SK-N-SH treated with all-trans-retinoic acid at 6 μM for 48 hours (cell line): ENCODE data around the gene MS4A7.

ENCODE experiments used
- ATAC-seq: fragments of 200-7000 bp; cut with Tn5 transposase; 3 replicates; pipeline ENCODE4 v1.9.1; 2020; ENCODE audit warnings: mild to moderate bottlenecking, moderate library complexity
- ARNTL ChIP-seq: fragments of 450-650 bp; formaldehyde crosslinking; IDR thresholded peaks from 2 replicates; pipeline ENCODE4 v1.5.0; 2020; ENCODE audit warnings: low read depth, mild to moderate bottlenecking, moderate library complexity, borderline replicate concordance
- BACH2 ChIP-seq: fragments of 250-450 bp; sonication (Bioruptor Pico); IDR thresholded peaks from 2 replicates; pipeline ENCODE4 v1.9.0; 2021; ENCODE audit warnings: mild to moderate bottlenecking, borderline replicate concordance
- CSDC2 ChIP-seq: fragments of 250-450 bp; sonication (Bioruptor Pico); IDR thresholded peaks from 2 replicates; pipeline ENCODE4 v1.5.0; 2020; ENCODE audit warnings: mild to moderate bottlenecking, moderate library complexity
- ESRRG ChIP-seq: fragments of 250-450 bp; sonication (Bioruptor Pico); IDR thresholded peaks from 2 replicates; pipeline ENCODE4 v1.6.1; 2021; ENCODE audit warnings: mild to moderate bottlenecking
- GLIS3 ChIP-seq: fragments of 250-450 bp; sonication (Bioruptor Pico); IDR thresholded peaks from 2 replicates; pipeline ENCODE4 v1.5.0; 2020; ENCODE audit warnings: mild to moderate bottlenecking, moderate library complexity
- OSR1 ChIP-seq: fragments of 250-450 bp; sonication (Bioruptor Pico); IDR thresholded peaks from 2 replicates; pipeline ENCODE4 v1.8.0; 2022; ENCODE audit warnings: moderate library complexity, mild to moderate bottlenecking, inconsistent platforms
- PPARA ChIP-seq: fragments of 250-450 bp; sonication (Bioruptor Pico); IDR thresholded peaks from 2 replicates; pipeline ENCODE4 v1.5.0; 2020; ENCODE audit warnings: mild to moderate bottlenecking, borderline replicate concordance
- RARB ChIP-seq: fragments of 250-450 bp; sonication (Bioruptor Pico); IDR thresholded peaks from 2 replicates; pipeline ENCODE4 v1.8.0; 2021; ENCODE audit warnings: mild to moderate bottlenecking, moderate library complexity
- SNAI2 ChIP-seq: fragments of 250-450 bp; sonication (Bioruptor Pico); IDR thresholded peaks from 2 replicates; pipeline ENCODE4 v1.5.0; 2020; ENCODE audit warnings: mild to moderate bottlenecking, moderate library complexity
- TCF4 ChIP-seq: fragments of 250-450 bp; sonication (Bioruptor Pico); IDR thresholded peaks from 2 replicates; pipeline ENCODE4 v1.8.0; 2021; ENCODE audit warnings: mild to moderate bottlenecking, moderate library complexity, borderline replicate concordance
- ZC3H10 ChIP-seq: fragments of 250-450 bp; sonication (Bioruptor Pico); IDR thresholded peaks from 2 replicates; pipeline ENCODE4 v1.5.1; 2021; ENCODE audit warnings: mild to moderate bottlenecking, moderate library complexity
- ZFP3 ChIP-seq: fragments of 250-450 bp; sonication (Bioruptor Pico); IDR thresholded peaks from 2 replicates; pipeline ENCODE4 v1.5.0; 2020; ENCODE audit warnings: mild to moderate bottlenecking, moderate library complexity
- ZFP30 ChIP-seq: fragments of 450-650 bp; formaldehyde crosslinking; IDR thresholded peaks from 2 replicates; pipeline ENCODE4 v1.5.0; 2022; ENCODE audit warnings: mild to moderate bottlenecking, moderate library complexity
- ZNF565 ChIP-seq: fragments of 450-650 bp; formaldehyde crosslinking; conservative IDR thresholded peaks from 2 replicates; pipeline ENCODE4 v1.5.0; 2020; ENCODE audit warnings: low read depth, mild to moderate bottlenecking, moderate library complexity
- ZNF70 ChIP-seq: fragments of 450-650 bp; formaldehyde crosslinking; IDR thresholded peaks from 2 replicates; pipeline ENCODE4 v1.5.0; 2020; ENCODE audit warnings: mild to moderate bottlenecking, moderate library complexity
- ZNF8 ChIP-seq: fragments of 450-650 bp; formaldehyde crosslinking; IDR thresholded peaks from 2 replicates; pipeline ENCODE4 v1.5.0; 2020; ENCODE audit warnings: mild to moderate bottlenecking, moderate library complexity
- TF ChIP-seq, protein P1 (sequence below): fragments of 250-450 bp; sonication (Bioruptor Pico); IDR thresholded peaks from 2 replicates; pipeline ENCODE4 v1.8.0; 2021; ENCODE audit warnings: low read depth, mild to moderate bottlenecking, moderate library complexity, borderline replicate concordance
- TF ChIP-seq, protein P2 (sequence below): fragments of 250-450 bp; sonication (Bioruptor Pico); IDR thresholded peaks from 2 replicates; pipeline ENCODE4 v1.5.1; 2020; ENCODE audit warnings: low read depth, mild to moderate bottlenecking, moderate library complexity
- TF ChIP-seq, protein P3 (sequence below): fragments of 250-450 bp; sonication (Bioruptor Pico); IDR thresholded peaks from 2 replicates; pipeline ENCODE4 v1.5.1; 2021; ENCODE audit warnings: mild to moderate bottlenecking, moderate library complexity
- TF ChIP-seq, protein P4 (sequence below): fragments of 250-450 bp; sonication (Bioruptor Pico); IDR thresholded peaks from 2 replicates; pipeline ENCODE4 v1.5.0; 2020; ENCODE audit warnings: mild to moderate bottlenecking, moderate library complexity
- TF ChIP-seq, protein P5 (sequence below): fragments of 250-450 bp; sonication (Bioruptor Pico); IDR thresholded peaks from 2 replicates; pipeline ENCODE4 v1.8.0; 2020; ENCODE audit warnings: mild to moderate bottlenecking, moderate library complexity, borderline replicate concordance

Gene MS4A7

DNA sequence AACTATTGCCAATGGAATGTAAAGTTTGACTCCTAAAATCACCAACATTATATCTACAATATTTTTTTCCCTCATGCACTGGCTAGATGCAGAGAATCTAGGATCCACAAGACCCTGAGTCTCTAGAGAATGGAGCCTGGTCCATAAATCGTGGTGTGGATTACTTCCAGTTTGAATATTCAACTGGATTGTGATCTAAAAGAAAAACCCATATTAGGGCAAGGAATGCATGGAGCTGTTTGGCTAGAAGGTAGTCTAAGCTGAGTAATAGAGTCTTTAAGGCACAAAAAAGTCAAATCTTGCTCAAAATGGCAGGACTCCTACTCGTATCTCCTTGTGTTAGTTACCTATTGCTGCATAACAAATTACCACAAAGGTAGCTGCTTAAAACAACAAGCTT is 41.7 kb downstream of the MS4A7 start:
- TF ChIP-seq ZFP30 (no peak), CSDC2 (CRISPR knock-in tag) (no peak), ZC3H10 (CRISPR knock-in tag) (no peak), PPARA (CRISPR knock-in tag) (no peak), ARNTL (no peak), TCF4 (CRISPR knock-in tag) (no peak), RARB (no peak), GLIS3 (CRISPR knock-in tag) (no peak), OSR1 (CRISPR knock-in tag) (no peak), SNAI2 (CRISPR knock-in tag) (no peak), ZNF70 (CRISPR knock-in tag) (no peak), ZNF8 (no peak), ESRRG (CRISPR knock-in tag) (no peak), BACH2 (no peak)
- TF ChIP-seq, protein P1, sequence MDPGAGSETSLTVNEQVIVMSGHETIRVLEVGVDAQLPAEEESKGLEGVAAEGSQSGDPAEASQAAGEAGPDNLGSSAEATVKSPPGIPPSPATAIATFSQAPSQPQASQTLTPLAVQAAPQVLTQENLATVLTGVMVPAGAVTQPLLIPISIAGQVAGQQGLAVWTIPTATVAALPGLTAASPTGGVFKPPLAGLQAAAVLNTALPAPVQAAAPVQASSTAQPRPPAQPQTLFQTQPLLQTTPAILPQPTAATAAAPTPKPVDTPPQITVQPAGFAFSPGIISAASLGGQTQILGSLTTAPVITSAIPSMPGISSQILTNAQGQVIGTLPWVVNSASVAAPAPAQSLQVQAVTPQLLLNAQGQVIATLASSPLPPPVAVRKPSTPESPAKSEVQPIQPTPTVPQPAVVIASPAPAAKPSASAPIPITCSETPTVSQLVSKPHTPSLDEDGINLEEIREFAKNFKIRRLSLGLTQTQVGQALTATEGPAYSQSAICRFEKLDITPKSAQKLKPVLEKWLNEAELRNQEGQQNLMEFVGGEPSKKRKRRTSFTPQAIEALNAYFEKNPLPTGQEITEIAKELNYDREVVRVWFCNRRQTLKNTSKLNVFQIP = no peak
- TF ChIP-seq, protein P2, sequence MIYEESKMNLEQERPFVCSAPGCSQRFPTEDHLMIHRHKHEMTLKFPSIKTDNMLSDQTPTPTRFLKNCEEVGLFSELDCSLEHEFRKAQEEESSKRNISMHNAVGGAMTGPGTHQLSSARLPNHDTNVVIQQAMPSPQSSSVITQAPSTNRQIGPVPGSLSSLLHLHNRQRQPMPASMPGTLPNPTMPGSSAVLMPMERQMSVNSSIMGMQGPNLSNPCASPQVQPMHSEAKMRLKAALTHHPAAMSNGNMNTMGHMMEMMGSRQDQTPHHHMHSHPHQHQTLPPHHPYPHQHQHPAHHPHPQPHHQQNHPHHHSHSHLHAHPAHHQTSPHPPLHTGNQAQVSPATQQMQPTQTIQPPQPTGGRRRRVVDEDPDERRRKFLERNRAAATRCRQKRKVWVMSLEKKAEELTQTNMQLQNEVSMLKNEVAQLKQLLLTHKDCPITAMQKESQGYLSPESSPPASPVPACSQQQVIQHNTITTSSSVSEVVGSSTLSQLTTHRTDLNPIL (CRISPR knock-in tag) = no peak
- TF ChIP-seq, protein P3, sequence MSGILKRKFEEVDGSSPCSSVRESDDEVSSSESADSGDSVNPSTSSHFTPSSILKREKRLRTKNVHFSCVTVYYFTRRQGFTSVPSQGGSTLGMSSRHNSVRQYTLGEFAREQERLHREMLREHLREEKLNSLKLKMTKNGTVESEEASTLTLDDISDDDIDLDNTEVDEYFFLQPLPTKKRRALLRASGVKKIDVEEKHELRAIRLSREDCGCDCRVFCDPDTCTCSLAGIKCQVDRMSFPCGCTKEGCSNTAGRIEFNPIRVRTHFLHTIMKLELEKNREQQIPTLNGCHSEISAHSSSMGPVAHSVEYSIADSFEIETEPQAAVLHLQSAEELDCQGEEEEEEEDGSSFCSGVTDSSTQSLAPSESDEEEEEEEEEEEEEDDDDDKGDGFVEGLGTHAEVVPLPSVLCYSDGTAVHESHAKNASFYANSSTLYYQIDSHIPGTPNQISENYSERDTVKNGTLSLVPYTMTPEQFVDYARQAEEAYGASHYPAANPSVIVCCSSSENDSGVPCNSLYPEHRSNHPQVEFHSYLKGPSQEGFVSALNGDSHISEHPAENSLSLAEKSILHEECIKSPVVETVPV = no peak
- TF ChIP-seq, all 23 proteins: peak for 0
- ATAC-seq = no peak

DNA sequence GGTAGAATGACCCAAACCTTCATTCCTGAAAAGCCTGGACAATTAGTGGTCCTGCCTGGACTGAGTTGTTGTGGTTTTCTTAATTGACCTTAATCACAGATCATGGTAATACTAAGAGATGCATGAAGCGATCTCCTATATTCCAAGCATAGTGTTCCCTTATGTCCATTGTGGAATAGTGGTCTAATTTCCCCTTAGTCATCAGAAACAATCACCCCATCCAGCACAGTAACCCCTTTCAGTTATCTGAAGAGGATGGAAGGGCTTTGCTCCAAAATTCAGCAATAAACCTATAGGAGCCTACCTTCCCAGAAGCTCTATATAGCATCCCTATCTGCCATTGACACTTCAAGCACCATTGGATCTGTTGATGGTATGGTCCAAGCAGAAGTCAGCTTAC is 44.3 kb downstream of the MS4A7 start:
- TF ChIP-seq BACH2 (no peak), ZNF565 (CRISPR knock-in tag) (no peak), ARNTL (no peak), ZFP3 (CRISPR knock-in tag) (no peak), ZNF8 (no peak), CSDC2 (CRISPR knock-in tag) (no peak), RARB (no peak), ESRRG (CRISPR knock-in tag) (no peak), TCF4 (CRISPR knock-in tag) (no peak), ZFP30 (no peak), OSR1 (CRISPR knock-in tag) (no peak), GLIS3 (CRISPR knock-in tag) (no peak), ZC3H10 (CRISPR knock-in tag) (no peak), SNAI2 (CRISPR knock-in tag) (no peak)
- TF ChIP-seq, protein P4, sequence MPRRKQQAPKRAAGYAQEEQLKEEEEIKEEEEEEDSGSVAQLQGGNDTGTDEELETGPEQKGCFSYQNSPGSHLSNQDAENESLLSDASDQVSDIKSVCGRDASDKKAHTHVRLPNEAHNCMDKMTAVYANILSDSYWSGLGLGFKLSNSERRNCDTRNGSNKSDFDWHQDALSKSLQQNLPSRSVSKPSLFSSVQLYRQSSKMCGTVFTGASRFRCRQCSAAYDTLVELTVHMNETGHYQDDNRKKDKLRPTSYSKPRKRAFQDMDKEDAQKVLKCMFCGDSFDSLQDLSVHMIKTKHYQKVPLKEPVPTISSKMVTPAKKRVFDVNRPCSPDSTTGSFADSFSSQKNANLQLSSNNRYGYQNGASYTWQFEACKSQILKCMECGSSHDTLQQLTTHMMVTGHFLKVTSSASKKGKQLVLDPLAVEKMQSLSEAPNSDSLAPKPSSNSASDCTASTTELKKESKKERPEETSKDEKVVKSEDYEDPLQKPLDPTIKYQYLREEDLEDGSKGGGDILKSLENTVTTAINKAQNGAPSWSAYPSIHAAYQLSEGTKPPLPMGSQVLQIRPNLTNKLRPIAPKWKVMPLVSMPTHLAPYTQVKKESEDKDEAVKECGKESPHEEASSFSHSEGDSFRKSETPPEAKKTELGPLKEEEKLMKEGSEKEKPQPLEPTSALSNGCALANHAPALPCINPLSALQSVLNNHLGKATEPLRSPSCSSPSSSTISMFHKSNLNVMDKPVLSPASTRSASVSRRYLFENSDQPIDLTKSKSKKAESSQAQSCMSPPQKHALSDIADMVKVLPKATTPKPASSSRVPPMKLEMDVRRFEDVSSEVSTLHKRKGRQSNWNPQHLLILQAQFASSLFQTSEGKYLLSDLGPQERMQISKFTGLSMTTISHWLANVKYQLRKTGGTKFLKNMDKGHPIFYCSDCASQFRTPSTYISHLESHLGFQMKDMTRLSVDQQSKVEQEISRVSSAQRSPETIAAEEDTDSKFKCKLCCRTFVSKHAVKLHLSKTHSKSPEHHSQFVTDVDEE (CRISPR knock-in tag) = no peak
- TF ChIP-seq, protein P1 = no peak
- TF ChIP-seq, protein P5, sequence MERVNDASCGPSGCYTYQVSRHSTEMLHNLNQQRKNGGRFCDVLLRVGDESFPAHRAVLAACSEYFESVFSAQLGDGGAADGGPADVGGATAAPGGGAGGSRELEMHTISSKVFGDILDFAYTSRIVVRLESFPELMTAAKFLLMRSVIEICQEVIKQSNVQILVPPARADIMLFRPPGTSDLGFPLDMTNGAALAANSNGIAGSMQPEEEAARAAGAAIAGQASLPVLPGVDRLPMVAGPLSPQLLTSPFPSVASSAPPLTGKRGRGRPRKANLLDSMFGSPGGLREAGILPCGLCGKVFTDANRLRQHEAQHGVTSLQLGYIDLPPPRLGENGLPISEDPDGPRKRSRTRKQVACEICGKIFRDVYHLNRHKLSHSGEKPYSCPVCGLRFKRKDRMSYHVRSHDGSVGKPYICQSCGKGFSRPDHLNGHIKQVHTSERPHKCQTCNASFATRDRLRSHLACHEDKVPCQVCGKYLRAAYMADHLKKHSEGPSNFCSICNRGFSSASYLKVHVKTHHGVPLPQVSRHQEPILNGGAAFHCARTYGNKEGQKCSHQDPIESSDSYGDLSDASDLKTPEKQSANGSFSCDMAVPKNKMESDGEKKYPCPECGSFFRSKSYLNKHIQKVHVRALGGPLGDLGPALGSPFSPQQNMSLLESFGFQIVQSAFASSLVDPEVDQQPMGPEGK (CRISPR knock-in tag) = no peak
- TF ChIP-seq, protein P2 (CRISPR knock-in tag) = no peak
- TF ChIP-seq, all 23 proteins: peak for 0

More for the DNA sequence above, 44.3 kb downstream of the MS4A7 start:
- no peak for ATAC-seq
